Caco-2 (cell line): Measurements from ENCODE around the gene SNX15. TPM values are rescaled to one million over a fixed set of nuclear protein-coding genes. Genes with fewer than 3 reads are reported as not detected.
"Not testable (repeated sequence)": the region's sequence is repeated elsewhere in the genome, so short reads cannot be mapped to it uniquely, and the experiment has no call there.

Experiments used
- BruUV-seq: library from RNA; stranded (reverse); fragments of 400-500 nt; replicated peaks from 2 replicates; lab custom pipeline; 2021; lab: Mats Ljungman, UMichigan
- CTCF ChIA-PET: fragments of 300-600 bp; sonication (Branson Sonifier 250); formaldehyde crosslinking; loops from one replicate; lab custom pipeline; 2022; ENCODE audit warnings: antibody characterized with exemption; lab: Charles Lee
- POLR2A ChIA-PET: fragments of 300-600 bp; sonication (Branson Sonifier 250); formaldehyde crosslinking; loops from one replicate; lab custom pipeline; 2022; ENCODE audit warnings: antibody characterized with exemption; lab: Charles Lee
- DNase-seq, 2 experiments: peaks; one replicate each; pipeline versions ENCODE4 v3.0.0 to v3.0.0-alpha.2; 2020 to 2022
- H3K27me3 ChIP-seq: replicated peaks from 2 replicates; pipeline ENCODE4 v1.6.0; 2011; ENCODE audit warnings: low read length; ENCODE audit not compliant: control insufficient read depth, insufficient read depth
- H3K36me3 ChIP-seq: 2 replicates; pipeline ENCODE4 v1.5.1; 2011; ENCODE audit warnings: low read length; ENCODE audit not compliant: control insufficient read depth, insufficient read depth
- H3K4me1 ChIP-seq: fragments of 250-450 bp; sonication (Bioruptor Pico); 2 replicates; pipeline ENCODE4 v1.5.1; 2020; ENCODE audit warnings: mild to moderate bottlenecking
- H3K4me3 ChIP-seq: 2 replicates; pipeline ENCODE4 v1.5.1; 2011; ENCODE audit warnings: low read depth, mild to moderate bottlenecking, control low read depth, low read length
- H3K9me3 ChIP-seq: fragments of 250-450 bp; sonication (Bioruptor Pico); 2 replicates; pipeline ENCODE4 v1.5.1; 2020; ENCODE audit warnings: mild to moderate bottlenecking, moderate library complexity
- H3K27ac Mint-ChIP-seq: one replicate; pipeline ENCODE4 v1.8.0; 2022; ENCODE audit warnings: mixed read lengths; ENCODE audit not compliant: unreplicated experiment
- H3K27me3 Mint-ChIP-seq: one replicate; pipeline ENCODE4 v1.8.0; 2022; ENCODE audit warnings: mixed read lengths; ENCODE audit not compliant: insufficient read depth, unreplicated experiment
- H3K36me3 Mint-ChIP-seq: one replicate; pipeline ENCODE4 v1.8.0; 2022; ENCODE audit warnings: mild to moderate bottlenecking, mixed read lengths; ENCODE audit not compliant: insufficient read depth, unreplicated experiment
- H3K4me1 Mint-ChIP-seq: one replicate; pipeline ENCODE4 v1.8.0; 2022; ENCODE audit warnings: low read depth, mixed read lengths; ENCODE audit not compliant: unreplicated experiment
- H3K4me3 Mint-ChIP-seq: one replicate; pipeline ENCODE4 v1.8.0; 2022; ENCODE audit warnings: mild to moderate bottlenecking, moderate library complexity, mixed read lengths; ENCODE audit not compliant: unreplicated experiment
- H3K9me3 Mint-ChIP-seq: one replicate; pipeline ENCODE4 v1.8.0; 2022; ENCODE audit warnings: mixed read lengths; ENCODE audit not compliant: unreplicated experiment
- CTCF ChIP-seq, 2 experiments: fragments of 200-600 bp in 1 of 2; IDR thresholded peaks; 1 replicate in 1 of 2; 2 replicates in 1 of 2; pipeline versions ENCODE4 v1.5.1 to v1.8.0; 2011 to 2022; ENCODE audit warnings: antibody characterized with exemption in 1 of 2, control low read depth in 1 of 2, inconsistent platforms in 1 of 2, low read depth in 1 of 2, low read length in 1 of 2, mild to moderate bottlenecking in 1 of 2, moderate library complexity in 1 of 2; ENCODE audit not compliant: insufficient read depth in 1 of 2, severe bottlenecking in 1 of 2, unreplicated experiment in 1 of 2
- intact Hi-C: fragments of 100-400 bp; cut with micrococcal nuclease; formaldehyde crosslinking; loops from one replicate; pipeline ENCODE4 v1.10.0; 2022; ENCODE audit not compliant: unreplicated experiment
- total RNA-seq: library from RNA; stranded (reverse); gene quantifications from 2 replicates; pipeline ENCODE4 v1.2.3, GENCODE V29; 2022

SNX15 gene
- total RNA-seq, 1 experiment from 2014 or later, result 35.8 TPM

GRCh38 chr11:65003282-65003681, 24.0 kb upstream of the SNX15 start:
- Mint-ChIP-seq H3K4me3 (no peak overlapping the region), H3K27me3 (no peaks in the 10 kb centered on the region), H3K9me3 (no peaks in the 10 kb centered on the region), H3K4me1 (peaks cover 9% of the 10 kb centered on the region), H3K27ac (no peak overlapping the region), H3K36me3 (no peaks in the 10 kb centered on the region)
- TF ChIP-seq CTCF (IDR thresholded peaks at IDR 0.05; ENCODE audit: insufficient read depth in 1 of 2, low read depth in 1 of 2, low read length in 1 of 2, severe bottlenecking in 1 of 2, unreplicated experiment in 1 of 2), result no peak
- ChIA-PET CTCF (interaction anchor here (1.3 kb wide), 1 partner anchor 10 kb away, joined by 4 read pairs; no protein-coding TSS in a partner anchor), POLR2A (no interaction called here)
- intact Hi-C loops, result no loop called here
- no peak overlapping the region for H3K4me3 ChIP-seq
- H3K27me3 ChIP-seq, result no peaks in the 10 kb centered on the region
- no peaks in the 10 kb centered on the region for H3K36me3 ChIP-seq
- H3K4me1 ChIP-seq, result peaks cover 21% of the 10 kb centered on the region
- no peaks in the 10 kb centered on the region for H3K9me3 ChIP-seq
- no peak for DNase-seq
- BruUV-seq, result no TSS peak

GRCh38 chr11:65003968-65004367, 23.3 kb upstream of the SNX15 start:
- not testable (repeated sequence) for BruUV-seq, H3K36me3 Mint-ChIP-seq
- CTCF ChIA-PET, result interaction anchor here (1.3 kb wide), 1 partner anchor 9 kb away, joined by 4 read pairs; no protein-coding TSS in a partner anchor

GRCh38 chr11:65008016-65008415, 19.2 kb upstream of the SNX15 start:
- Mint-ChIP-seq H3K36me3 (peaks cover 4% of the 10 kb centered on the region), H3K4me3 (no peak overlapping the region), H3K27ac (no peak overlapping the region), H3K4me1 (peaks cover 5% of the 10 kb centered on the region), H3K27me3 (no peaks in the 10 kb centered on the region), H3K9me3 (no peaks in the 10 kb centered on the region)
- CTCF ChIA-PET, result no interaction called here
- POLR2A ChIA-PET, result no interaction called here
- DNase-seq, result no peak
- Histone ChIP-seq H3K9me3 (no peaks in the 10 kb centered on the region), H3K36me3 (no peaks in the 10 kb centered on the region), H3K4me1 (peaks cover 11% of the 10 kb centered on the region), H3K27me3 (no peaks in the 10 kb centered on the region), H3K4me3 (no peak overlapping the region)
- no peak for TF ChIP-seq CTCF (IDR thresholded peaks at IDR 0.05; ENCODE audit: insufficient read depth in 1 of 2, low read depth in 1 of 2, low read length in 1 of 2, severe bottlenecking in 1 of 2, unreplicated experiment in 1 of 2)
- intact Hi-C loops, result no loop called here
- no TSS peak for BruUV-seq

More at GRCh38 chr11:65003968-65004367, 23.3 kb upstream of the SNX15 start:
- H3K27me3 ChIP-seq, H3K27ac Mint-ChIP-seq, DNase-seq, H3K27me3 Mint-ChIP-seq, H3K36me3 ChIP-seq, H3K4me3 ChIP-seq, intact Hi-C loops, H3K9me3 ChIP-seq, H3K4me3 Mint-ChIP-seq, H3K4me1 Mint-ChIP-seq, H3K9me3 Mint-ChIP-seq, POLR2A ChIA-PET: not testable (repeated sequence)
- peaks cover 14% of the 10 kb centered on the region for H3K4me1 ChIP-seq

GRCh38 chr11:65008873-65009272, 18.4 kb upstream of the SNX15 start:
- H3K36me3 ChIP-seq, result no peaks in the 10 kb centered on the region
- no peaks in the 10 kb centered on the region for H3K9me3 ChIP-seq
- intact Hi-C loops, result no loop called here
- no peaks in the 10 kb centered on the region for H3K27me3 ChIP-seq
- peaks cover 15% of the 10 kb centered on the region for H3K4me1 ChIP-seq
- DNase-seq, result no peak
- CTCF ChIA-PET, result no interaction called here
- Mint-ChIP-seq H3K4me3 (no peak overlapping the region), H3K4me1 (peaks cover 10% of the 10 kb centered on the region), H3K27me3 (no peaks in the 10 kb centered on the region), H3K36me3 (peaks cover 13% of the 10 kb centered on the region), H3K9me3 (no peaks in the 10 kb centered on the region), H3K27ac (no peak overlapping the region)
- POLR2A ChIA-PET, result no interaction called here
- BruUV-seq, result no TSS peak
- no peak for TF ChIP-seq CTCF (IDR thresholded peaks at IDR 0.05; ENCODE audit: insufficient read depth in 1 of 2, low read depth in 1 of 2, low read length in 1 of 2, severe bottlenecking in 1 of 2, unreplicated experiment in 1 of 2)
- no peak overlapping the region for H3K4me3 ChIP-seq
